Ishikawa (cell line): ENCODE measurements around the gene OXCT1.

ENCODE experiments used
- CEBPB ChIP-seq: IDR thresholded peaks from 2 replicates; pipeline ENCODE4 v1.6.1; 2012
- CREB1 ChIP-seq: IDR thresholded peaks from 2 replicates; pipeline ENCODE4 v1.6.1; 2012; ENCODE audit warnings: low read depth
- EGR1 ChIP-seq: IDR thresholded peaks from 2 replicates; pipeline ENCODE4 v1.6.1; 2012
- EP300 ChIP-seq: IDR thresholded peaks from 2 replicates; pipeline ENCODE4 v1.6.1; 2012; ENCODE audit warnings: borderline replicate concordance
- FOXM1 ChIP-seq: IDR thresholded peaks from 2 replicates; pipeline ENCODE4 v1.6.1; 2012; ENCODE audit warnings: low read depth, borderline replicate concordance
- NFIC ChIP-seq: IDR thresholded peaks from 2 replicates; pipeline ENCODE4 v1.6.1; 2012
- RAD21 ChIP-seq: IDR thresholded peaks from 2 replicates; pipeline ENCODE4 v1.6.1; 2012; ENCODE audit warnings: low read depth
- TAF1 ChIP-seq: IDR thresholded peaks from 2 replicates; pipeline ENCODE4 v1.6.1; 2012; ENCODE audit warnings: low read depth, mild to moderate bottlenecking
- TCF12 ChIP-seq: IDR thresholded peaks from 2 replicates; pipeline ENCODE4 v1.6.1; 2012; ENCODE audit warnings: low read depth
- TEAD4 ChIP-seq: IDR thresholded peaks from 2 replicates; pipeline ENCODE4 v1.6.1; 2012
- YY1 ChIP-seq: IDR thresholded peaks from 2 replicates; pipeline ENCODE4 v1.6.1; 2012; ENCODE audit warnings: low read depth
- ZBTB7A ChIP-seq: IDR thresholded peaks from 2 replicates; pipeline ENCODE4 v1.6.1; 2012; ENCODE audit warnings: low read depth
- TF ChIP-seq, protein P1 (sequence below): IDR thresholded peaks from 2 replicates; pipeline ENCODE4 v1.6.1; 2012
- TF ChIP-seq, protein P2 (sequence below): IDR thresholded peaks from 2 replicates; pipeline ENCODE4 v1.6.1; 2012
- TF ChIP-seq, protein P3 (sequence below): IDR thresholded peaks from 2 replicates; pipeline ENCODE4 v1.6.1; 2012; ENCODE audit warnings: low read depth, mild to moderate bottlenecking

The OXCT1 gene

DNA sequence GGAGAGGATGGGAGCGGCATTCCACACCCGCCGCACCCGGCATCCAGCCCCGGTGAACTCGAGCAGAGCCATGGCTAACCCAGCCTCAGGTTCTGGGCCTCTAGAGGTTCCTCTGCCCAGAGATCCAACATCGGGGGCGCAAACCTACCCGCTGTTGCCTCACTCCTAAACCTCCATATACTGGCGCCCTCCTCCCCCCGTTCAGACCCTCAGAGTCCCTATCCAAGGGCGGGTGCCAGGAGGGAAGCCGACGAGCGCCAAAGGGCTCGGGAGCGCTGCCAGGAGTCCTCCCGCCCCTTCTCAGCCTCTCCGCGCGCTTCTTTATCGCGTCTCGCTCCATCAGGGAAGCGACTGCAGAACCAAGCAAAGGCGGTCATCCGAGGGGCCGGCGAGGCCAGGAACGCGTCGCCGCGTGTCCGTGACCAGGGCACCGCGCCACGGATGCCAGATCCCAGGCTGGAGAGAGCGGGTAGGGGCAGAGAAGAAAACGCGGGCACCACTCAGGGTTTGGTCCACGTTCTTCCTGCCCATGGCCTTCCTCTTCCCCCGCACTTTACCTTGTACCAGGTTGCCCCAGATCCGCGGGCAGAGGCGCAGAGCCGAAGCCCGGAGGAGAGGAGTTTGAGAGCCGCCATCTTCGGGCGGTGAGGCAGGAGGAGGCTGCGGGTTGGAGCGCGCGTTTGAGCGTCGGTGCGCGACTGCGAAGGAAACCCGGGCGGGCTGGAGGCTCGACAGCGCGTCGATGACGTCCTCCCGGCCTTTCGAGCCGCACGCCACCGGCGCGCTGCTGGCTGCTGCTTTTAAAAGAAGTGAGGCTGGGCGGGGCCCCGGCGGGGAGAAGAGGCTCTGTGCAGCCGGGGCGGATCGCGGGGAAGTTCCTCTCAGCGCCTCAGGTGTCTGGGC lies at the start of gene OXCT1:
OXCT1 (minus strand) TSS at position 702 of the 903 bp plus-strand sequence; CDS start at position 635, 67 bp downstream.
- 0 out of 2 replicates have a peak, but pooled peaks have one; percentile 21 for TF ChIP-seq FOXM1
- 0 out of 2 replicates have a peak, but pooled peaks have one; percentile 15 for TF ChIP-seq TCF12
- TF ChIP-seq TEAD4 = peak; percentile 14; the same call in 1 of the 2 replicates
- peak; percentile 40; the same call in 1 of the 2 replicates for TF ChIP-seq NFIC
- peak; percentile 57; the same call in 1 of the 2 replicates for TF ChIP-seq TAF1
- TF ChIP-seq, protein P1, sequence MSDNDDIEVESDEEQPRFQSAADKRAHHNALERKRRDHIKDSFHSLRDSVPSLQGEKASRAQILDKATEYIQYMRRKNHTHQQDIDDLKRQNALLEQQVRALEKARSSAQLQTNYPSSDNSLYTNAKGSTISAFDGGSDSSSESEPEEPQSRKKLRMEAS = peak; percentile 90
- TF ChIP-seq EP300 = no peak
- TF ChIP-seq, protein P2, sequence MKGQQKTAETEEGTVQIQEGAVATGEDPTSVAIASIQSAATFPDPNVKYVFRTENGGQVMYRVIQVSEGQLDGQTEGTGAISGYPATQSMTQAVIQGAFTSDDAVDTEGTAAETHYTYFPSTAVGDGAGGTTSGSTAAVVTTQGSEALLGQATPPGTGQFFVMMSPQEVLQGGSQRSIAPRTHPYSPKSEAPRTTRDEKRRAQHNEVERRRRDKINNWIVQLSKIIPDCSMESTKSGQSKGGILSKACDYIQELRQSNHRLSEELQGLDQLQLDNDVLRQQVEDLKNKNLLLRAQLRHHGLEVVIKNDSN = no peak
- TF ChIP-seq EGR1 = no peak
- peak; percentile 6; the same call in 1 of the 2 replicates for TF ChIP-seq CREB1
- no peak for TF ChIP-seq CEBPB
- TF ChIP-seq YY1 = peak; percentile 81; the same call in 1 of the 2 replicates

DNA sequence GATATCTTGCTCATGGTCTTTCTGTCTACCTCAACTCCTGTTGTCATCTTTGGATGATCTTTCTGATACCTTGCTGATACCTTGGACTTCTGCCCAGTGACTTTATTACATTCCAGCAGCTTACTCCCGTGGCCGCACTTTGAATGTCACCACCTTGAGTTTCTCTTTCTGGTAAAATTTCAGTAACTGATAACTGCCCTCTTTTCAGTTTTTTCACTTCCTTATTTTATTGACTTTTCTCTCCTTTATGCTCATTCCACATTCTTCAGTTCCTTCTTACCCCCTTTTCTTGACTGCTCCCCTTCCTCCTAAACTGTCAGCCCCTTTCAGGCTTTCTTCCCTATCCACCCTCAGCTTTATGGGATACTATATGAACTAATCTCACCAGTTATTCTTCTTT lies 47.9 kb upstream of the OXCT1 start:
- TF ChIP-seq RAD21 (no peak), FOXM1 (no peak), NFIC (no peak), TCF12 (no peak), CREB1 (no peak), EGR1 (no peak)
- TF ChIP-seq, protein P1 = no peak

DNA sequence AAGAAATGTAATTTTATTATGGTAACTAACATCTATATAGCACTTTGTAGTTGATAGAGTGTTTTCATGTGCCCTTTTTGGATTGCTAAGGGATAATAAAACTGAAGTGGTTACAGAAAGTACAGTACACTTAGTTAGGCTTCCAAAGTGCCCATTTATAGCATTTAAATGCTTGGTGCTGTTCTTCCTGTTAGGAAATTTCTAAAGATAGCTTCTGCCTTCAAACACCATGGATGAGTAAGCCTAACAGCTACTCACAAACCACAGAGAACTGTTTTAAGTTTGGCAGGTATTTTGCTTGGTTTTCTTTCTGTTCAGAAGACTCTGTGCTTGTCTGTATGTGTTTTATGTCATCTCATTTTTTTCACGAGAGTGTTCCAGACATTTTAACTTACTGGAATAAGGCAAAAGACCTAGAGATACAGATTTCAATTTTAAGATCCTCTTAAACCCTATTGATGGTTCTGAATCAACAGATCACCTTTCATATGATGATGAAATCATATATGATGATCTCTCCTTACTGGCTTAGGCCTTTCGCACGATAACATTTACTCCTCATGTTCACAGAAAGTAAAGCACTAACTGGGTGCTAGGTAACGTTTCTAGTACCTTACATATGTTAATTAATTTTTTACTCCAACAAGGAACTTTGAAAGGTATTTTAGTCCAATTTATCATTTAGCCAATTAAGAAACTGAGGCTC lies 38.3 kb upstream of the OXCT1 start:
- TF ChIP-seq, protein P3, sequence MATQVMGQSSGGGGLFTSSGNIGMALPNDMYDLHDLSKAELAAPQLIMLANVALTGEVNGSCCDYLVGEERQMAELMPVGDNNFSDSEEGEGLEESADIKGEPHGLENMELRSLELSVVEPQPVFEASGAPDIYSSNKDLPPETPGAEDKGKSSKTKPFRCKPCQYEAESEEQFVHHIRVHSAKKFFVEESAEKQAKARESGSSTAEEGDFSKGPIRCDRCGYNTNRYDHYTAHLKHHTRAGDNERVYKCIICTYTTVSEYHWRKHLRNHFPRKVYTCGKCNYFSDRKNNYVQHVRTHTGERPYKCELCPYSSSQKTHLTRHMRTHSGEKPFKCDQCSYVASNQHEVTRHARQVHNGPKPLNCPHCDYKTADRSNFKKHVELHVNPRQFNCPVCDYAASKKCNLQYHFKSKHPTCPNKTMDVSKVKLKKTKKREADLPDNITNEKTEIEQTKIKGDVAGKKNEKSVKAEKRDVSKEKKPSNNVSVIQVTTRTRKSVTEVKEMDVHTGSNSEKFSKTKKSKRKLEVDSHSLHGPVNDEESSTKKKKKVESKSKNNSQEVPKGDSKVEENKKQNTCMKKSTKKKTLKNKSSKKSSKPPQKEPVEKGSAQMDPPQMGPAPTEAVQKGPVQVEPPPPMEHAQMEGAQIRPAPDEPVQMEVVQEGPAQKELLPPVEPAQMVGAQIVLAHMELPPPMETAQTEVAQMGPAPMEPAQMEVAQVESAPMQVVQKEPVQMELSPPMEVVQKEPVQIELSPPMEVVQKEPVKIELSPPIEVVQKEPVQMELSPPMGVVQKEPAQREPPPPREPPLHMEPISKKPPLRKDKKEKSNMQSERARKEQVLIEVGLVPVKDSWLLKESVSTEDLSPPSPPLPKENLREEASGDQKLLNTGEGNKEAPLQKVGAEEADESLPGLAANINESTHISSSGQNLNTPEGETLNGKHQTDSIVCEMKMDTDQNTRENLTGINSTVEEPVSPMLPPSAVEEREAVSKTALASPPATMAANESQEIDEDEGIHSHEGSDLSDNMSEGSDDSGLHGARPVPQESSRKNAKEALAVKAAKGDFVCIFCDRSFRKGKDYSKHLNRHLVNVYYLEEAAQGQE = no peak
- no peak for TF ChIP-seq YY1
- no peak for TF ChIP-seq CREB1

DNA sequence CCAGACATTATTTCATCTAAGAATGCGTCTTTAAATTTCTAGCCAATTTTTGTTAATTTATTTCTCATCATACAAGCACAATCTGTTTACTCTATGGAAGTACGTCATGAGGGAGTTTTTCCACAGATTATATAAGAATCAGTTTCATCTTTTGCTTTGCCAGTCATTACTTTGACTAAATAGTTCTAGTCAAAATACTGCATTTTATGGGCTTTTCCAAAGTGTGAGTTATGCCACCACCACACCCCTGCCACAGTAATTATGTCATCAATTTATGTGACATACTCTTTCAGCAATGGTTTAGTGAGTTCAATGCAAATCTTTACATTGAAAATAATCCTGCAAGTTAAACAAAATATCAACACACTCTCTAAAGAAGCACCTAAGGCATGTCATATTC lies 35.9 kb upstream of the OXCT1 start:
- TF ChIP-seq TCF12 = no peak

DNA sequence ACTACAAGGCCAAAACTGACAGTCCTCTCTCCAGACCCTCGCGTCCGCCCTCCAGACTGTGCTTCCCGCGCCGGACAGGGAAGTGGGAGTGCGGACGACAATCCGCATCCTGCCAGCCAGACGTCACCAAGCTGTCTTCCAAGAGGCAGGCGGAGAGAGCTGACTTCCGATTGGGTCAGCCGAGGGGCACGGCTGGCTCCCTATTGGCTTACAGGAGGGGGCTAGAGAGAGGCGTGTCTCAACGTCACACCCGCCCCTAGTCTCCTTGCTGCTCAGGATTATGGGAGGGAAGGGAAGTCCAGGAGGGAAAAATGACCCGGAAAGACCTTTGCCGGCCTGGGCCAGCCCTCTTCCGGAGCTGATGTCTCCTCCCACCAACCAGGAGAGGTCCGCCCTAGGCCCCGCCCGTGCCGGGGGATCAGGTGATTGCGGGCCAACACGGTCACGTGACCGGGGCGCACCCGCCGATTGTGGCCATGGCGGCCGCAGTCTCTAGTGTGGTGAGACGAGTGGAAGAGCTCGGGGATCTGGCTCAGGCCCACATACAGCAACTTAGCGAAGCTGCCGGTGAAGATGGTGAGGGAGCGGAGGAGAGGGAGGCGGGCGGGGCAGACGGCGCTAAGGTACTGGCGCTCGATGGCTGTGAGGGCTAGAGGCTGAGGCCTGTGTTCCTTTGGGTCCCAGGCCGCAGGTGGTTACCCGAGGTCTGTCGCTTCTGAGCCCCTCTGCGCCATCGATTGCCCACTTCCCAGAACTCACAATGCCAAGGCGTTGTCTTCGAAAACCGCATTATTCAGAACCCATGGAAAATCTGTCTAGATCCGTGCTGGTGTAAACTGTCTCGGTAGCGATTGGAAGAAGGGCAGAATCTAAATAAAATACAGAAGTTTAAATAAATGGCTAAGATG lies 33.9 kb upstream of the OXCT1 start, which contains the start of gene RIMOC1:
RIMOC1 (plus strand) TSS at position 453 of the 908 bp plus-strand sequence; CDS start at position 477, 24 bp downstream.
- no peak for TF ChIP-seq ZBTB7A
- no peak; the same call in 1 of the 2 replicates for TF ChIP-seq EGR1
- no peak for TF ChIP-seq CEBPB
- TF ChIP-seq, protein P2 = peak; percentile 99
- TF ChIP-seq YY1 = peak; percentile 94
- peak; percentile 83 for TF ChIP-seq CREB1
- no peak for TF ChIP-seq RAD21
- TF ChIP-seq TCF12 = peak; percentile 57
- TF ChIP-seq, protein P1 = peak; percentile 77
- peak; percentile 6; the same call in 1 of the 2 replicates for TF ChIP-seq NFIC
- TF ChIP-seq FOXM1 = peak; percentile 49; the same call in 1 of the 2 replicates
- TF ChIP-seq TEAD4 = 0 out of 2 replicates have a peak, but pooled peaks have one; percentile 7
- 0 out of 2 replicates have a peak, but pooled peaks have one; percentile 11 for TF ChIP-seq EP300
- TF ChIP-seq, protein P3 = no peak
- peak; percentile 94 for TF ChIP-seq TAF1
